GF-D8 (cell line): ENCODE data around the gene GAK.

ENCODE experiments used
- DNase-seq: peaks from one replicate; lab custom pipeline; 2025; lab: John Stamatoyannopoulos, UW

GAK gene

DNA sequence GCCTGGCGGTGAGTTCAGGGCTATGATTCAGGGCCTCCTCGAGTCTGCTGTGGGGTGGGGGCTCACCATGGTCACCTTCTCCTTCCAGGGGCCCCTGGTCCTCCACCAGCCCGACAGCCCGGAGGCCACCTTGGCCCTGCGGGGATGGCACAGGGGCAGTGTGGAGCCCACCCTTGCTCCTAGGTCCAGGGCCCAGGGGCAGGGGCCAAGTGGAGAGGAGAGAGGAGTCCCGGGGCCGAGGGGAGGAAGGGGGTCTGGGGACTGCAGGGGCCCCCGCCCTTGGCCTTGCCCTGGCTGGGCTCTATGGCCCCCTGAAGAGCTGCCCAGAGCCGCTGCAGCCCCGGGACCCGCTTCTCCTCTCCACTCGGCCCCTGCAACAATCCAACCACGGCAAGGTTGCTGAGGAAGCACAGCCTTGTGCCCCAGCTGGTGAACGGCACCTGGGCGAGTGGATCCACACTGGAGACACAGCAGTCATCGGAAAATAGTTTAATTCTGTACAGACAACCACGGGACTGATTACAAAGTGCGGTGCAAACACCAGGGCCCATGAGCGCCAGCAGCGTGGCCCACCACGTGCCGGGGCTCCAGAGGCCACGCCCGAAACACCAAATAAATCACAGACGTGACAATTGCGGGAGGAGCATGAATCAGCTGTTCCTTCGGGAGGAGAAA, 83.2 kb downstream of the GAK start:
- no peak for DNase-seq

DNA sequence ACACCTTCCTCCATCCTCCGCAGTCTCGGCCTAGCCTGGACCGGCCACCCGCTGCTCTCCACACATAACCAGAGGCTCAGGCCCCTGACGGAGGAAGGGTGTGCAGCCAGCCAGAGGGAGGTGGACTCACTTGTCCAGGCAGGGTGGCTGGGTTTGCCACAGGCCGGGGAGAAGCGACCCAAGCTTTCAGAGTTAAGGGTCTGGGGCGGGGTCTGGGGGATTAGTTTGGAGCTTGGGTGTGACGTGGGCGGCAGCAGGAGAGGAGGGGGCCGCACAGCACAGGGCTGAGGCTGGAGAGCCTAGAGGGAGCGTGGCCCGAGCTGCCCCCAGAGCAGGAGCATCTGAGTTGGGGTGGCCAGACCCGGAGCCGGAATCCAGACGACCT, 83.8 kb downstream of the GAK start:
- no peak for DNase-seq

DNA sequence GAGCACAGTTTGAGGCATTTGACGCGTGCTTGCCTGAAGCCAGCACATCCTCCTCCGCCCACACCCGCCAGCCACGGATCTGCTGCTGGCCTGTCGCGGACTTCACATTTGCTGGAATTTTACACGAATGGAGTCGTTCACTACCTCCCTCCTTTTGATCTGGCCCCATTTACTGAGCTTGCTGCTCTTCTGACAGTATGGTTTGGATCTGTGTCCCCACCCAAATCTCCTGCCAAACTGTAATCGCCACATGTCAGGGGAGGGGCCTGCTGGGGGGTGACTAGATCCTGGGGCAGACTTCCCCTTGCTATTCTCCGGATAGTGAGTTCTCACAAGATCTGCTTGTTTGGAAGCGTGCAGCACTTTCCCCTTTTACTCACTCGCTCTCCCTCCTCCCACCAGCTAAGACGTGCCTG, 86.3 kb downstream of the GAK start:
- no peak for DNase-seq

DNA sequence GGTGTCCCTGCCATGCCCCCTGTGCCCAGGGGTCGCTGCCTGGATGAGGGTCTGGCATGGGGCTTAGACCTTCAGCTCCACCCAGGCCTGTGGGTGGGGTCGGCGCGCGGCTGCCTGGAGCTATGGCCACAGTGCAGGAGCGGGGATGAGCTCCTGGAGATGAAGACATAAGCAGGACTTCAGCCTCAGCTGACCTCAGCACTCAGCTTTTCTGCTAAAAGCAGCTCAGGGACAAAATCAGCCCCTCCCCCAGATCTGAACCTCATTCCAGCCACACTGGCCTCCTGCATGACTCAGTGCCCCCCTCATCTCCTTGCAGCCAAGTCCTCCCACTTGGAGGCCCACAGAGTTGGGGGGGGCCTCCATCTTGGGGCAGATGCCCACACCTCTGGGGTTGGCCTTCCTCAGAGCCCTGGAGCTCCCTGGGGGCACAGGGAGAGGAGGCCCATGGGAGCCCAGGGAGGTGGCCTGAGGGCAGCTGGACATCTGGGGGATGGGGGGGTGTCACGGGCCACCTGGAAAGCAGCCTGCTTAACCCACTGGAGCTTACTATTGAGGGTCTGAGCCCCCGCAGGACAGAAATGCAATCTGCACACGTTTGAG, 86.8 kb downstream of the GAK start:
- DNase-seq, result no peak

DNA sequence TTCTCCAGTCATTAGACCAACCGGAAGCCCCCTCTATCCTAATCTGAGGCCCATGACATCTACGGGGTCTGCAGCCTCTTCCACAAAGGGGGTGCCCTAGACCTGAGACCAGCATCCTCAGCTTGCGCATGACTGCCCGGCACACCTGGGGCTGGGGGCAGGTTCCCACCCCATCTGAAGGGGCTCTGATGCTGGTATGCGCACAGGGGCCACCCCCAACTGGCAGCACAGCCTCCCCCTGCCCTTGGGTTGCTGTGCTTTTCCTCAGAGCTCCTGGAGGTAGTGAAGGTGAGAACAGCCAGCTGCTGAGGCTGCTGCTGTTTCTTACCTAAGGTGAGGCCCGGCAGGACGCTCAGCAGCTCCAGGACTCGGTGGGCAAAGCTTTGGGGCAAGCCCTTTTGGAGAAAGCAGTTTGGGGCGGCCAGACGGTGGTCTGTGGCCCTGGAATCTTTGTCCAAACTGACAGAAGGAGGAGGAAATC, 87.3 kb downstream of the GAK start:
- no peak for DNase-seq

DNA sequence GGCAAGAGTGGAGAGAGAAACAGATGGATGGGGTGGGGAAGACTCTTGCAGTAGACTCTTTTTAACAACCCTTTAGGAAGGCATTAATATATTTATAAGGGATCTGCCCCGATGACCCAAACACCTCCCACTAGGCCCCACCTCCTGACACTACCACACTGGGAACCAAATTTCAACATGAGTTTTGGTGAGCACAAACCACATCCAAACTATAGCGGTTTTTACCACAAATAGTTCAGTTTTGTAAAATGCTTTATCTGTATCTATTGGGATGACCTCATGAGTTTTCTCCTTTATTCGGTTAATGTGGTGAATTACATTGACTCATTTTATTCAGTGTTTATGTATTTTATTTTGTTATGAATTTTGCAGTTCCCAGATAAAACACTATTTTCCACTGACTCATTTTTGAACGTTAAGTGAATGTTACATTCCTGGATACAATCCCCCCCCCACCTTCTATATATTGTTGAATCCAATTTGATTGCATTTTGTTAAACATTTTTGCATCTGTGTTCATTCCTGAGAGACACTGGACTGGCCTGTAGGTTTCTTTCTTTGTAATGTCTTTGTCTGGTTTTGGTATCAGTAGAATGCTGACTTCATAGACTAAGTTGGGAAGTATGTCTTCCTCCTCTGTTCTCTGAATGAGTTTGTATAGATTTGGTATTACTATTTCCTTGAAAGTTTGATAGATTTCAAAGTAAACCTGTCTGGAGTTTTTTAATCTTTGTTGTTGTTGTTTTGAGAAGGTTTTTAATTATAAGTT, 92.3 kb downstream of the GAK start:
- DNase-seq, result no peak

DNA sequence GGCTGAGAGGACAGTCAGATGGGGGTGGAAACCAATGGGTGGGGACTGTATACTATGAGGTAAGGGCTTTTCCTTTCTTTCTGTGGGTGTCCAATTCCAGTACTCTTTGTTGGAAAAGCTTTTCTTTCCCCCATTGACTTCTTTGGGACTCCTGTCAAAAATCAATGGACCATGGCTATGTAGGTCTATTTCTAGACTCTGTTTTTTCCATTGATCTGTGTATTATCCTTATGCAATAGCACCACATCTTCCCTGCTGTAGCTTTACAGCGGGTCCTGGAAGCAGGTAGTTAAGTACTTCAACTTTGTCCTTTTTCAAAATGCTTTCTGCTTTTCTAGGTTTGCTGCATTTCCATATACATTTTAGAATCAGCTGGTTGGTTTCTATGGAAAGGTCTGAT, 94.3 kb downstream of the GAK start:
- no peak for DNase-seq

DNA sequence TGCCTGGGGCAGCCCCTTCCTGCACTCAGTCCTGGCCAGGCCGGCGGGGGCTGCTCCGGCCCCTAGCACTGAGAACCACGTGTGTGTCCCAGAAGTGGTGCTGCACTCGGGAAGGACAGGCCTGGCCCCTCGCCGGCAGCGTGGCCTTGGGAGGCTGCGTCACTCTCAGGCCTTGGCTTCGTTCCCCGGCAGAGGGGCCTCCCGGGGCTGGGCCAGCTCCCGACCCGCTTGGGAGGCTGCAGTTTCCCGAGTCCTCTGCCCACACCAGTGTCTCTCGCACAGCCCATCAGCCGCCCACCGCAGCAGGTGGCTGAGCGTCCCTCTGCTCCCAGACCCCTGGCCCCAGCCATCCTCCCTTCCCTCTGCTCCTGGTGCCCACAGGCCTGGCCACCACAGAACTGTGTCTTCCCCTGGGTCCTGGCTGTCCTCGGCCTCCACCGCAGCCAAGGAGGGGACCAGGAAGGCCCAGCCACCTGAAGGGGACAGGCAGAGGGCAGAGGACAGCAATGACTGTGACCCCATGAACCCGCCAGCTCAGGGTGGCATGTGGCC, 95.3 kb downstream of the GAK start:
- DNase-seq, result no peak

DNA sequence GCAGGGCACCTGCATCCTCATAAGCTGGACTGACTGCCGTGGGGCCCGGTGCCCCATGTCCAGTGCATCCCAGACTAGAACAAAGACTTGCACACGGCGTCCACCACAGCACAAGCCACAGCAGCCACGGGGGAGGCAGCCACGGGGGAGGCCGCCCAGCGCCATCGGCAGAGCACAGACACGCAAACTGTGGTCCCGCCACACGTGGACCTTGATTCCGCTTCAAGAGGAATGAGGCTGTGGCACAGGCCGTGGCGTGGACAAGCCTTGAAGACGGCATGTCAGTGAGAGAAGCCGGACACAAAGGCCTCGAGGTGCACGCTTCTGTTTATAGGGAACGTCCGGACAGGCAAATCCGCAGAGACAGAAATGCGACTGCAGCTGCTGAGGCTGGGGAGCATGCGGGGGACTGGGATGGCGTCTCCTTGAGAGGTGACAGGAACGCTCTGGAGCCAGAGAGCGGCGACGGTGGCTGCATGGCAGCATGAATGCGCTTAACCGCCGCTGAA, 96.1 kb downstream of the GAK start:
- DNase-seq, result no peak

DNA sequence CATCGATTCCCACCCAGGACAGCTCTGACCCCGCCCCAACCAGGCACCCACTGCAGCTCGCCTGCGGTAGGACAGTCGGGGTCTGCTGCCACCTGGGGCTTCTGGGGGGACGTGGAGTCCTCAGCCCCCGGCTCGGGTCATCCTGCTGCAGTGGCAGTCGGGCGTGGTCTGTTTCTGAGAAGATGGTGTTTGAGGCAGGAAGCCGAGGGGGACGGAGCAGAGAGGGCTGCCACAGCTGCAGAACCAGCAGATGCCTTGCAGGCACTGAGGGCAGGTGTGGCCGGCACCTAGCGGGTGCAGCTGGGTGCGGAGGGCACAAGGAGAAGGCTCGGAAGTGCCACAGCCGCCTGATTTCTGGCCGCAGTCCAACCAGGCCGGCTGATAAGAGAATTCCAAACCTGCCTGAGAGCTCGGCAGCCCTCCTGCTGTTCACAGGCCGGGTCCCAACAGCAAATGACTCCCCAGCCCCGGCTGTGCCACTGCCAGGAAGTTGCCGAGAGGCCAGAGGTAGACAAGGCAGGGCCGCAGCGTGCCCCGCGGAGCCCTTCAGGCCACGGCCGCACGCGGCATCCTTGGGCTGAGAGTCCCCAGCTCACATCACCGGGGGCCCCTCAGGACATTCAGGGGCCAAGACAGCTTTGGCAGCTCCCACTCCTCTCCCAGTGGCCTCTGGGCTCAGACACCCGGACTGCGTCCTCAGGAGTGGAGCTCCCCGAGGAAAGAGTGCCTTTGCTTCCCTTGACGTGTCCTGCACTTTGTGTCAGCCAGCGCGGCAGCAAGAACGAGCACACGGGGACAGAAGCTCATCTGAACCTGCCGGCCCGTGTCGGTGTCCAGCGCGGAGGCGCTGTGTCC, 96.7 kb downstream of the GAK start:
- no peak for DNase-seq

DNA sequence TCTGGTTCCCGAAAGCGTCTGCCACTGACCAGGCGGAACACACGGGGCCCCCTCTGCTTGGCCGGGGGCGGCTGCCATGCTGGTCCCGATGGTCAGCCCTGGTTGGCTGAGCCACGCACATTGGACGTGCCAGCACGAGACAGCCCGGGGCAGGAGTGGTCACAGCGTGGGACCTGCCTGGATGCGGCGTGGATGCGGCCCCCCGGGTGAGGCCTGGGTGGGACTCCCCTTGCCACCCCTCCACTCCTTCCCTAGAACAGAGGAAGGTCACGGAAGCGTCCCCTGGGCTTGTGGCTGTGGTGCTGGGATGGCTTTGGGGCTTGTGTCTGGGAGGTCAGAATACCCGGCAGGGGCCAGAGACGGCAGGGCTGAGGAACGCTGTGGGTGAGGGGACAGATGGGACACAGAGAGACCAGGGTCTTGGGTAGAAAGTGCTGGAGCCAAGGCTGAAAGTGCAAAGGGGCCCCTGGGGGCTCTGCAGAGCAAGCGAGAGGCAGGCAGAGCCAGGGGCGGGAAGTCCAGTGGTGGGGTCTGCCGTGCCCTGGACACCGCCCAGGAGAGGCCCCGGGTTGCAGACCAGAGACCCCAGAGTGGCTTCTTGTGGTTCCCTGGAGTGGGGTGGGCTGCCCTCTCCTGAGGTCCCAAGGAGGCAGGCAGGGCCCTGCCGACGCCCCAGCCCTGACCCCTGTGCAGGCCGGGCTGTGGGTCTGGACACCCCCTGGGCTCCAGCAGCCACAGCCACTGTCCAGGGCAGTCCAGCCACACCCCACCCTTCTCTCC, 97.6 kb downstream of the GAK start:
- no peak for DNase-seq

DNA sequence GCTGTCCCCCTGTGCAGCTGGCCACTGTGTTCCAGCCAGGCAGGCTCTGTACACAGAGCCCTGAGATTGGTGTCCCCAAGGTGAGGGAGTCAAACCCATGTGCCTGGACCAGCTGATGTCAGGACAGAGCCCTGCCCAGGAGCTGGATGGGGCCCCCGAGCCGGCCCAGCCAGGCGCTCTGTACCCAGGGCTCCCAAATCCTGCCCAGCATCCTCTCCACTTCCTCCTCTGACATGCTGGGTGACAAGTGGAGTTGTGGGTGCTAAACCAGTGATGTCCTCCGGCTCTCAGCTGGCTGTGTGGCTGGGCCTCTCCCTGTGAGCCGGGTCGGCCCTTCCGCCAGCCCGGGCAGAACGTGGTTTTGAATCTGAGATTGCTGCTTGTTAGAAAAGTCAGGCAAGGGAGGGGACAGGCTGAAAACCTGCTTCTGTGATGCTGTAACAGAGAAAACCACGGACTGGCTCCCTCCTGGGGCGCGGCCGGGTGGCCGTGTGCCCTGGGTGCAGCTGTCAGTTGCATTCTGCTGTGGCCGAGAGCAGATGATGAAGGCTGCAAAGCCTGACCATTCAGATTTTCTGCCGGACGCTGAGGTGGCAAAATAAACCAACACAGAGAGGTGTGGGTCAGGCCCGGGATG, 98.3 kb downstream of the GAK start:
- no peak for DNase-seq

DNA sequence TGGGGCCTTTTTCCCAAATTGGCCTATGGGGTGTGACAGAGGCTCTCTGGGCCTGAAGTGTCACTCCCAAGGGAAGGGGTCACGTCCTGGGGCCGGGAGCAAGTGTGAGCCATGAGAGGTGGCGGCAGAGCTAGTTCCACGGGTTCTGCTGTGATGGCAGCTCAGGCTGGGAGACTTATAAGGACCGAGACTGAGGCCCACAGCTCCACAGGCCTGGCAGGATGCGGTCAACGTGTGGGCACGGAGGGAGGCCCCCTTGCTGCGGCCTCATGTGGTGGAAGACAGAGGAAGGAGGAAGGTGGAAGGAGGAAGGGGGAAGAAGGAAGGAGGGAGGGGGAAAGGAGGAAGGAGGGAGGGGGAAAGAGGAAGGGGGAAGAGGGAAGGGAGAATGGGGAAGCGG, 99.0 kb downstream of the GAK start:
- no peak for DNase-seq

DNA sequence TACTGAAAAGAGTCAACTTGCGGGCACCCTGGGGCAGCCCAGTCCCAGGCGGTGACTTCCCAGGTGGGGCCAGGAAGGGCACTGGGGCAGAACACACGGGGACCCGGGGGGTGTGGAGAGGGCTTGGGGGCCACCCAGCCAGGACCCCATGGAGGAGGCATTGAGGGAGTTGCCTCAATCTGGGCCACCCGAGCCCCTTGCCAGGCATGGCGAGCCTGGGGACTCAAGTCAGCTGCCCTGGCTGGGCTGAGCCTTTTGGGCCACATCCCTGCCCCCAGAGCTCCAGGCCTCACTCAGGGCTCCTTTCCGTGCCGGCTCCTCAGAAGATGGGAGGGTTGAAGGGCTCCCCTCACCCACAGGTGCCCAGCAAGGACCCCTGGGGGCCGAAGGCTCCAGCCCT, 99.6 kb downstream of the GAK start:
- DNase-seq, result no peak

DNA sequence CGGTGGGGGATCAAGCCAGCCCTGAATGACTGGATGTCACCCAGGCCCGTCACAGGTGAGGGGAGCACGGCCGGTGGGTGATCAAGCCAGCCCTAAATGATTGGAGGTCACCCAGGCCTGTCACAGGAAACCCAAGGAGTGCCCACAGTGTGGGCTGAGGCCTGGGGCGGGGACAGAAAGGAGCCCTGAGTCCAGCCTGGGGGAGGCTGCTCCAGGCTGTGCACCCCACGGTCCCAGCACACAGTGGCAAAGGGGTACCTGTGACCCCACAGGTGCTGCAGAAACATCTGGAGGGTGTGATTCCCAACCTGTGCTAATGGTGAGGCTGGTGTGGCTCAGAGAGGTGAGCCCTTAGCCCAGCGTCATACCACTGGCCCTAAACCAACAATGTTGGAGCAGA, 100.0 kb downstream of the GAK start:
- DNase-seq, result no peak

DNA sequence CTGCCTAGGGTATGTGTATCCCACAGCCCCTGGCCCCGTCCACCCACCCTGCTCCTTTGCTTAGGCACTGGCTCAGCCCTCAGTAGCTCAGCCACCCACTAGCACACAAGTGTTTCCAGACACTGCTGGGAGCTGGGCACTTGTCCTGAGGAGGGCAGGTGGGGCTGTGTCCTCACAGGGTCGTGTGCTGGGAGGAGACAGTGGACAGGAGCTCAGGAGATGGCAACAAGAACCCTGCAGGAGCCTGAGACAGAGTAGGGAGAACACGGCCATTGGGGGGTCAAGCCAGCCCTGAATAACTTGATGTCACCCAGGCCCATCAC, 100.7 kb downstream of the GAK start:
- DNase-seq, result no peak

DNA sequence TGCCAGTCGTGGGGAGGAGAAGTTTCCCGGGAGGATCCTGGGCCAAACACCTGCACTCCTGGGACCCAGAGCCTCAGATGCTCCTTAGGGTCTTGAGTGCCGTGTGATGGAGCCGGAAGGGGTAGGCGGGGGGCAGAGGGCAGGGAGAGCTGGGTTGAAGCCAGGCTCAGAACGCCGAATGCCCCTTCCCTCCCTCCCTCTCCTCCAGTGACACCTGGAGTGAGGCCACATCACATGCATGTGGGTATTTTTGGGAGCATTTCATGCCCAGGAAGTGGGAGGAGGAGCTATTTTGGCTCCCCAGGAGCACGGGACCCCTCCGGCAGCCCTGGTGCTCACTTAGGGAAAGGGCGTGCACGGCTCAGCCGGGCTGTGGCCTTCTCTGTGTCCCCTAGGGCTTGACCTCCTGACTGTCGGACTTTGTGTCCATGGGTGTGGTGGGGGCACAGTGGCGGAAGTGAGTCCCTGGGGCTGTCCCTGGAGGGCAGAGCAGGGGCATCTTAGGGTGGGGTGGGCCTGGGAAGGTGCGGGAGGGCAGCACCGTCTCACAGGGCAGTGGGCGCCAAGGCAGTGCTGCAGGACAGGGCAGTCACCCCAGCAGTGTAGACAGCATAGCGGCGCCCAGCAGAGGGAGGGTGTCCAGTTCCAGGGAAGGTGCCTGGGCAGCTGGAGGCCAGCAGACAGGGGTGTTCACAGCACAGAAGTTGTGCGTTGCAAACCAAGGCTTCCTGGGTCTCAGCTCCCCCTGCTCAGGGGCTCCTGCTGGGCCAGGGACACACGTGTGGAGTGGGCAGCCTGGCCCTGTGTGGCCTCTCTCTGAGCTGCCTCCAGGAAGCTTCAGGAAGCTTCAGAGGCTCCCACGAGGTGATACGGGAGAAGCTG, 101.3 kb downstream of the GAK start:
- no peak for DNase-seq

DNA sequence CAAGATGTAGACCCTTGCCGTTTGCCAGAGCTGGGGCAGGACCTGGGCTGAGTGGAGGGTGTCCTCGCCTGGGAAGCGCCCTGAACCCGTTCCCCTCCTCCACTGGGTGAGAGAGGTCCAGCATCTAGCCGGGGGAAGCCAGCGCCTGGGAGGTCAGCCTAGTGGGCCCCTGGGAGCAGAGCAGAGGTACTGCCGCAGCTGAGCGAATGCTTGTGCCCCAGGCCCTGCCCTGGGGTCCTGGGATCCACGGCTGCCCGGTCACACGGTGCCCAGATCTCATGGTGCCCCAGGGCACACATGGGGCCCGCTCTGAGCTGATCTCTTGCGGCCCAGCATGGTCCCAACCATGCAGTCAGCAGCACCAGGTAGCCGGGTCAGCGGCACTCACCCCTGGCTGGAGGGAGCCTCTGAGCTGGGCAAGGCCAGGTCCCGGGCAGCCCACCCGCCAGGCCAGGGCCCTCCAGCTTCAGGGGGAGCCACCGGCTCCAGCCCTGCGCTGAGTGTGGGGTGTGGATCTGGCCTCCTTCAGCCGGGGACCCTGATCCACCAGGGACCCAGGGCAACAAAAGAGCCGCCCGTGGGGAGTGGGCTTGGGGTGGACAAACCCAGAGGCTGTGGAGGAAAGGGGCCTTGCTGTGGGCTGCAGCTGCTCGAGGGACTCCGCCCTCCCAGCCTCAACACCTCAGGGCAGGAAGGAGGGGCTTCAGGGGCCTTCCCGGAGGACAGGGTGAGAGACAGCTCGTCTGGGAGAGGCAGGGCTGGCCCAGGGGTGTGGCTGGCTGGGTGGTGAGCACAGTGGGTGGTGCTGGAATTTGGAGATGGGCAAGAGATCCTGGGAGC, 102.1 kb downstream of the GAK start:
- DNase-seq, result no peak

DNA sequence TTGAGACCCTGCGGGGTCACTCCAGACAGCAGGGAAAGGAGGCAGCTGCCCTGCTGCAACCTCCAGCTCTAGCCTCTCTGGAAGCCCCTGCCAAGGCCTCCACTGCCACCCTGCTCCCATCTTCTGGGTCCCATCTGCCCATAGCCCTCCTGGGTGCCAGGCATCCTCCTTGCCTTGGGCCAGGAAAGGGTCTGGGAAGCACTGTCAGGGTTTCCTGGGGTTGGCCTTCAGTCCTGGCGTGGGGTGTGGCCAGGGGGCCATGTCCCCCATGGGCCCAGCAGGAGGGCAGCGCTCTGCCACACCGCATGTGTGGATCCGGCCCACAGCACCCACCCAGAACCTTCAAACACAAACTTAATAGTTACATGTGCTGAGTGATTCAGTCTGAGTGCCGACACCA, 102.8 kb downstream of the GAK start:
- no peak for DNase-seq
